ENCODE data around the gene TNFRSF11A. TPM values are rescaled to one million over a fixed set of nuclear protein-coding genes. Genes with fewer than 3 reads are reported as not detected.

TNFRSF11A gene
- total RNA-seq, 1 experiment from 2014 or later, result 3.2 TPM

DNA sequence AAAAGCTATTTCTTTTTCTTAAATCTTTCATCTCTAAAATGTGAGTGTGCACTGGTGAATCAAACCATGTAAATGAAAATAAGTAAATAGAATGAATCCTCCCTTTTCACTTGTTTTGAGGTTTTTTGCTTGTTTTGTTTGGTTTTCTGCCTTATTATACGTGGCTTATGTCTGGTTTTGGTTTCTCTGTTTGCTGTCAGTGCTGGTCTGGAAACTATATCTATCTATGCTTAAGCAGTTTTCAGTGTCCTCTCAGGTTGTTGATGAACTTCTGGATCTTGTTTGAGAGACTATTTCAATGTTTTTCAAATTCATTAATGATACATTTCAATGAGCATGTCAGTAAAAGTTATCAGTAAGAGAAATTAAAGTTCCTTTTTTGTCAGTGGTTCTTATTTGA, 48.1 kb upstream of the TNFRSF11A start:
- H3K4me1 ChIP-seq (ENCODE audit: control insufficient read depth in 1 of 2, insufficient read depth in 2 of 2, low read length in 2 of 2), result peaks cover 0 to 11% of the 10 kb centered on the region in 2 experiments; a peak in 3 of 4 replicates
- no peak overlapping the region for H3K27ac ChIP-seq (ENCODE audit: low read depth, low read length)
- CTCF ChIA-PET, result interaction anchor here (0.8 kb wide), 1 partner anchor 31 kb away, joined by 3 read pairs; no protein-coding TSS in a partner anchor
- no peak overlapping the region for H3K4me3 ChIP-seq (replicated peaks in 1 of 2; ENCODE audit: low read depth in 1 of 2, low read length in 2 of 2)
- DNase-seq (ENCODE audit: low read depth, low spot score) (no peak), ATAC-seq (no peak)
- H4K20me1 ChIP-seq (ENCODE audit: insufficient read depth), result no peaks in the 10 kb centered on the region
- no peak overlapping the region for H2AFZ ChIP-seq (ENCODE audit: low read depth, low read length, poor library complexity, severe bottlenecking)
- H3K27me3 ChIP-seq (ENCODE audit: insufficient read depth, low read length), result no peaks in the 10 kb centered on the region
- intact Hi-C loops (cut with micrococcal nuclease), result no loop called here
- H3K79me2 ChIP-seq (ENCODE audit: insufficient read depth, low read length), result no peaks in the 10 kb centered on the region
- no TSS peak for BruUV-seq (replicated peaks)
- peaks cover 2 to 3% of the 10 kb centered on the region in 2 experiments; a peak in 1 of 4 replicates for H3K36me3 ChIP-seq (ENCODE audit: control insufficient read depth in 1 of 2, insufficient read depth in 2 of 2, low read length in 2 of 2)
- no peaks in the 10 kb centered on the region for H3K9me2 ChIP-seq (ENCODE audit: insufficient read depth)
- RAD21 ChIA-PET (ENCODE audit: low non-redundant PET in 1 of 2, low total read pairs in 2 of 2, uncharacterized antibody in 2 of 2, unreplicated experiment in 2 of 2), result no interaction called here
- H3K4me2 ChIP-seq (ENCODE audit: low read length), result no peak overlapping the region
- no peaks in the 10 kb centered on the region for H3K9me3 ChIP-seq (ENCODE audit: control insufficient read depth in 1 of 2, insufficient read depth in 1 of 2, low read depth in 1 of 2, low read length in 2 of 2)
- no peak overlapping the region for H3K9ac ChIP-seq (ENCODE audit: low read length)
- POLR2A ChIA-PET, result no interaction called here
- TF ChIP-seq ELF1 (IDR thresholded peaks at IDR 0.05; ENCODE audit: borderline replicate concordance, low read depth) (no peak), ZFX (IDR thresholded peaks at IDR 0.05) (no peak), FOSL1 (IDR thresholded peaks at IDR 0.05; ENCODE audit: low read depth) (no peak), EZH2phosphoT487 (IDR thresholded peaks at IDR 0.05; ENCODE audit: borderline replicate concordance) (no peak), CEBPB (IDR thresholded peaks at IDR 0.05; ENCODE audit: low read depth) (no peak), SP1 (IDR thresholded peaks at IDR 0.05; ENCODE audit: low read depth) (no peak)
- TF ChIP-seq, protein P1, sequence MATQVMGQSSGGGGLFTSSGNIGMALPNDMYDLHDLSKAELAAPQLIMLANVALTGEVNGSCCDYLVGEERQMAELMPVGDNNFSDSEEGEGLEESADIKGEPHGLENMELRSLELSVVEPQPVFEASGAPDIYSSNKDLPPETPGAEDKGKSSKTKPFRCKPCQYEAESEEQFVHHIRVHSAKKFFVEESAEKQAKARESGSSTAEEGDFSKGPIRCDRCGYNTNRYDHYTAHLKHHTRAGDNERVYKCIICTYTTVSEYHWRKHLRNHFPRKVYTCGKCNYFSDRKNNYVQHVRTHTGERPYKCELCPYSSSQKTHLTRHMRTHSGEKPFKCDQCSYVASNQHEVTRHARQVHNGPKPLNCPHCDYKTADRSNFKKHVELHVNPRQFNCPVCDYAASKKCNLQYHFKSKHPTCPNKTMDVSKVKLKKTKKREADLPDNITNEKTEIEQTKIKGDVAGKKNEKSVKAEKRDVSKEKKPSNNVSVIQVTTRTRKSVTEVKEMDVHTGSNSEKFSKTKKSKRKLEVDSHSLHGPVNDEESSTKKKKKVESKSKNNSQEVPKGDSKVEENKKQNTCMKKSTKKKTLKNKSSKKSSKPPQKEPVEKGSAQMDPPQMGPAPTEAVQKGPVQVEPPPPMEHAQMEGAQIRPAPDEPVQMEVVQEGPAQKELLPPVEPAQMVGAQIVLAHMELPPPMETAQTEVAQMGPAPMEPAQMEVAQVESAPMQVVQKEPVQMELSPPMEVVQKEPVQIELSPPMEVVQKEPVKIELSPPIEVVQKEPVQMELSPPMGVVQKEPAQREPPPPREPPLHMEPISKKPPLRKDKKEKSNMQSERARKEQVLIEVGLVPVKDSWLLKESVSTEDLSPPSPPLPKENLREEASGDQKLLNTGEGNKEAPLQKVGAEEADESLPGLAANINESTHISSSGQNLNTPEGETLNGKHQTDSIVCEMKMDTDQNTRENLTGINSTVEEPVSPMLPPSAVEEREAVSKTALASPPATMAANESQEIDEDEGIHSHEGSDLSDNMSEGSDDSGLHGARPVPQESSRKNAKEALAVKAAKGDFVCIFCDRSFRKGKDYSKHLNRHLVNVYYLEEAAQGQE (IDR thresholded peaks at IDR 0.05; ENCODE audit: low read depth), result no peak
- TF ChIP-seq, protein P2, sequence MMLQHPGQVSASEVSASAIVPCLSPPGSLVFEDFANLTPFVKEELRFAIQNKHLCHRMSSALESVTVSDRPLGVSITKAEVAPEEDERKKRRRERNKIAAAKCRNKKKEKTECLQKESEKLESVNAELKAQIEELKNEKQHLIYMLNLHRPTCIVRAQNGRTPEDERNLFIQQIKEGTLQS (IDR thresholded peaks at IDR 0.05), result no peak
- TF ChIP-seq, protein P3, sequence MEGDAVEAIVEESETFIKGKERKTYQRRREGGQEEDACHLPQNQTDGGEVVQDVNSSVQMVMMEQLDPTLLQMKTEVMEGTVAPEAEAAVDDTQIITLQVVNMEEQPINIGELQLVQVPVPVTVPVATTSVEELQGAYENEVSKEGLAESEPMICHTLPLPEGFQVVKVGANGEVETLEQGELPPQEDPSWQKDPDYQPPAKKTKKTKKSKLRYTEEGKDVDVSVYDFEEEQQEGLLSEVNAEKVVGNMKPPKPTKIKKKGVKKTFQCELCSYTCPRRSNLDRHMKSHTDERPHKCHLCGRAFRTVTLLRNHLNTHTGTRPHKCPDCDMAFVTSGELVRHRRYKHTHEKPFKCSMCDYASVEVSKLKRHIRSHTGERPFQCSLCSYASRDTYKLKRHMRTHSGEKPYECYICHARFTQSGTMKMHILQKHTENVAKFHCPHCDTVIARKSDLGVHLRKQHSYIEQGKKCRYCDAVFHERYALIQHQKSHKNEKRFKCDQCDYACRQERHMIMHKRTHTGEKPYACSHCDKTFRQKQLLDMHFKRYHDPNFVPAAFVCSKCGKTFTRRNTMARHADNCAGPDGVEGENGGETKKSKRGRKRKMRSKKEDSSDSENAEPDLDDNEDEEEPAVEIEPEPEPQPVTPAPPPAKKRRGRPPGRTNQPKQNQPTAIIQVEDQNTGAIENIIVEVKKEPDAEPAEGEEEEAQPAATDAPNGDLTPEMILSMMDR (IDR thresholded peaks at IDR 0.05 in 2 of 3, conservative IDR thresholded peaks at IDR 0.05 in 1 of 3; ENCODE audit: borderline replicate concordance in 1 of 3, insufficient read depth in 1 of 3, low read depth in 2 of 3, low read length in 2 of 3), result no peak

Data from HCT116 (cell line).